ENCODE results near the gene IER3. TPM values are rescaled to one million over a fixed set of nuclear protein-coding genes. Genes with fewer than 3 reads are reported as not detected.
A peak's percentile ranks its signal among the peaks of the same experiment; 100 is the strongest.

IER3 gene
- total RNA-seq, 2 experiments from 2014 or later, result 76.6 to 82.9 TPM

- Mint-ChIP-seq H3K27me3 (ENCODE audit: low read depth) (no peaks in the 10 kb centered on the region), H3K27ac (no peak overlapping the region), H3K4me3 (no peak overlapping the region), H3K36me3 (ENCODE audit: low read depth) (peaks cover under 1% of the 10 kb centered on the region), H3K9me3 (ENCODE audit: insufficient read depth) (no peaks in the 10 kb centered on the region), H3K4me1 (ENCODE audit: low read depth) (peaks cover 69% of the 10 kb centered on the region)
- no peak for DNase-seq
- POLR2A ChIA-PET, result interaction anchor here (0.8 to 2.2 kb wide), 3 partner anchors 13 to 14 kb away, joined by 3 to 9 read pairs (median 5); no protein-coding TSS in a partner anchor
- CTCF ChIA-PET, result interaction anchor here (1.0 to 2.3 kb wide), 2 partner anchors 8 to 10 kb away, joined by 3 to 11 read pairs; no protein-coding TSS in a partner anchor
- ATAC-seq, result no peak
Observed at GRCh38 chr6:30779850-30780641, 35.7 kb upstream of the IER3 start.

GRCh38 chr6:30778001-30778635 is 33.8 kb upstream of the IER3 start:
- H3K9me3 Mint-ChIP-seq (ENCODE audit: insufficient read depth), result no peaks in the 10 kb centered on the region
- H3K27ac Mint-ChIP-seq, result peak overlapping the region; percentile 58
- no peaks in the 10 kb centered on the region for H3K36me3 Mint-ChIP-seq (ENCODE audit: low read depth)
- no peak for DNase-seq
- POLR2A ChIA-PET, result interaction anchor here (1.1 to 1.4 kb wide), 2 partner anchors 9 kb away, joined by 3 to 4 read pairs; no protein-coding TSS in a partner anchor
- peak; percentile 57 for ATAC-seq
- H3K4me3 Mint-ChIP-seq, result no peak overlapping the region
- H3K4me1 Mint-ChIP-seq (ENCODE audit: low read depth), result peaks cover 81% of the 10 kb centered on the region
- no peaks in the 10 kb centered on the region for H3K27me3 Mint-ChIP-seq (ENCODE audit: low read depth)
- CTCF ChIA-PET, result interaction anchor here (0.9 to 2.2 kb wide), 4 partner anchors 9 to 35 kb away, joined by 3 to 5 read pairs (median 3); no protein-coding TSS in a partner anchor

GRCh38 chr6:30777155-30777485 is 32.8 kb upstream of the IER3 start:
- ChIA-PET POLR2A (interaction anchor here (0.7 to 1.4 kb wide), 4 partner anchors 8 to 32 kb away, joined by 3 to 4 read pairs (median 3); partner anchors contain the start of gene IER3), CTCF (interaction anchor here (0.8 to 2.2 kb wide), 8 partner anchors 8 to 53 kb away, joined by 3 to 5 read pairs (median 3); partner anchors contain the start of gene IER3)
- ATAC-seq (no peak), DNase-seq (no peak)
- no peaks in the 10 kb centered on the region for H3K27me3 Mint-ChIP-seq (ENCODE audit: low read depth)
- H3K4me3 Mint-ChIP-seq, result no peak overlapping the region
- peaks cover 84% of the 10 kb centered on the region for H3K4me1 Mint-ChIP-seq (ENCODE audit: low read depth)
- peaks cover 3% of the 10 kb centered on the region for H3K36me3 Mint-ChIP-seq (ENCODE audit: low read depth)
- no peaks in the 10 kb centered on the region for H3K9me3 Mint-ChIP-seq (ENCODE audit: insufficient read depth)
- peak overlapping the region; percentile 64 for H3K27ac Mint-ChIP-seq

- Mint-ChIP-seq H3K4me3 (no peak overlapping the region), H3K27me3 (ENCODE audit: low read depth) (no peaks in the 10 kb centered on the region), H3K4me1 (ENCODE audit: low read depth) (peaks cover 82% of the 10 kb centered on the region), H3K27ac (peak overlapping the region; percentile 64), H3K36me3 (ENCODE audit: low read depth) (peaks cover 3% of the 10 kb centered on the region), H3K9me3 (ENCODE audit: insufficient read depth) (no peaks in the 10 kb centered on the region)
- ChIA-PET CTCF (interaction anchor here (0.8 to 2.2 kb wide), 8 partner anchors 8 to 54 kb away, joined by 3 to 5 read pairs (median 3); partner anchors contain the start of gene IER3), POLR2A (interaction anchor here (0.7 to 1.4 kb wide), 4 partner anchors 7 to 32 kb away, joined by 3 to 4 read pairs (median 3); partner anchors contain the start of gene IER3)
- ATAC-seq (no peak), DNase-seq (no peak)
Observed at GRCh38 chr6:30776390-30777154, 32.2 kb upstream of the IER3 start.

GRCh38 chr6:30775104-30775503 is 30.8 kb upstream of the IER3 start:
- Mint-ChIP-seq H3K4me3 (no peak overlapping the region), H3K27me3 (ENCODE audit: low read depth) (no peaks in the 10 kb centered on the region), H3K36me3 (ENCODE audit: low read depth) (peaks cover 6% of the 10 kb centered on the region), H3K9me3 (ENCODE audit: insufficient read depth) (no peaks in the 10 kb centered on the region), H3K27ac (peak overlapping the region; percentile 54), H3K4me1 (ENCODE audit: low read depth) (peaks cover 83% of the 10 kb centered on the region)
- POLR2A ChIA-PET, result interaction anchor here (0.7 kb wide), 1 partner anchor 33 kb away, joined by 3 read pairs; no protein-coding TSS in a partner anchor
- DNase-seq (no peak), ATAC-seq (no peak)
- CTCF ChIA-PET, result no interaction called here

GRCh38 chr6:30774701-30775100 is 30.4 kb upstream of the IER3 start:
- H3K9me3 Mint-ChIP-seq (ENCODE audit: insufficient read depth), result no peaks in the 10 kb centered on the region
- ChIA-PET CTCF (interaction anchor here (1.3 kb wide), 1 partner anchor 11 kb away, joined by 3 read pairs; no protein-coding TSS in a partner anchor), POLR2A (no interaction called here)
- peaks cover 83% of the 10 kb centered on the region for H3K4me1 Mint-ChIP-seq (ENCODE audit: low read depth)
- no peaks in the 10 kb centered on the region for H3K27me3 Mint-ChIP-seq (ENCODE audit: low read depth)
- H3K4me3 Mint-ChIP-seq, result no peak overlapping the region
- no peak for DNase-seq
- peaks cover 6% of the 10 kb centered on the region for H3K36me3 Mint-ChIP-seq (ENCODE audit: low read depth)
- ATAC-seq, result no peak
- H3K27ac Mint-ChIP-seq, result no peak overlapping the region

GRCh38 chr6:30770592-30770991 is 26.2 kb upstream of the IER3 start:
- H3K27ac Mint-ChIP-seq, result peak overlapping the region; percentile 75
- H3K36me3 Mint-ChIP-seq (ENCODE audit: low read depth), result peaks cover 6% of the 10 kb centered on the region
- no peaks in the 10 kb centered on the region for H3K9me3 Mint-ChIP-seq (ENCODE audit: insufficient read depth)
- H3K4me3 Mint-ChIP-seq, result no peak overlapping the region
- ATAC-seq (no peak), DNase-seq (no peak)
- H3K27me3 Mint-ChIP-seq (ENCODE audit: low read depth), result no peaks in the 10 kb centered on the region
- CTCF ChIA-PET, result interaction anchor here (0.9 to 1.8 kb wide), 3 partner anchors 11 to 29 kb away, joined by 3 to 11 read pairs (median 7); no protein-coding TSS in a partner anchor
- POLR2A ChIA-PET, result interaction anchor here (4.9 to 5.7 kb wide), 2 partner anchors 18 to 27 kb away, joined by 40 to 46 read pairs; partner anchors contain the start of genes FLOT1 and IER3
- H3K4me1 Mint-ChIP-seq (ENCODE audit: low read depth), result peaks cover 85% of the 10 kb centered on the region

GRCh38 chr6:30769853-30770524 is 25.6 kb upstream of the IER3 start:
- DNase-seq (no peak), ATAC-seq (no peak)
- Mint-ChIP-seq H3K27me3 (ENCODE audit: low read depth) (no peaks in the 10 kb centered on the region), H3K27ac (peak overlapping the region; percentile 88), H3K9me3 (ENCODE audit: insufficient read depth) (no peaks in the 10 kb centered on the region), H3K36me3 (ENCODE audit: low read depth) (peaks cover 6% of the 10 kb centered on the region), H3K4me3 (peak overlapping the region; percentile 56), H3K4me1 (ENCODE audit: low read depth) (peaks cover 85% of the 10 kb centered on the region)
- ChIA-PET CTCF (interaction anchor here (0.9 to 2.3 kb wide), 8 partner anchors 12 to 52 kb away, joined by 3 to 11 read pairs (median 6); no protein-coding TSS in a partner anchor), POLR2A (interaction anchor here (0.9 to 5.7 kb wide), 9 partner anchors 9 to 88 kb away, joined by 3 to 46 read pairs (median 4); partner anchors contain the start of genes FLOT1 and IER3)

GRCh38 chr6:30769088-30769852 is 24.9 kb upstream of the IER3 start:
- ChIA-PET CTCF (interaction anchor here (0.7 to 2.3 kb wide), 14 partner anchors 7 to 65 kb away, joined by 3 to 11 read pairs (median 4); partner anchors contain the start of gene IER3), POLR2A (interaction anchor here (0.5 to 5.7 kb wide), 15 partner anchors 8 to 240 kb away, joined by 3 to 46 read pairs (median 4); partner anchors contain the start of genes FLOT1 and IER3)
- peaks cover 9% of the 10 kb centered on the region for H3K36me3 Mint-ChIP-seq (ENCODE audit: low read depth)
- no peaks in the 10 kb centered on the region for H3K9me3 Mint-ChIP-seq (ENCODE audit: insufficient read depth)
- H3K27me3 Mint-ChIP-seq (ENCODE audit: low read depth), result no peaks in the 10 kb centered on the region
- H3K27ac Mint-ChIP-seq, result peak overlapping the region; percentile 88
- peak; percentile 86 for DNase-seq
- H3K4me3 Mint-ChIP-seq, result peak overlapping the region; percentile 56
- H3K4me1 Mint-ChIP-seq (ENCODE audit: low read depth), result peaks cover 88% of the 10 kb centered on the region
- ATAC-seq, result peak; percentile 84

GRCh38 chr6:30768634-30769087 is 24.3 kb upstream of the IER3 start:
- no peaks in the 10 kb centered on the region for H3K9me3 Mint-ChIP-seq (ENCODE audit: insufficient read depth)
- CTCF ChIA-PET, result interaction anchor here (0.7 to 2.5 kb wide), 12 partner anchors 8 to 66 kb away, joined by 3 to 11 read pairs (median 4); partner anchors contain the start of gene IER3
- H3K27me3 Mint-ChIP-seq (ENCODE audit: low read depth), result no peaks in the 10 kb centered on the region
- H3K36me3 Mint-ChIP-seq (ENCODE audit: low read depth), result peaks cover 10% of the 10 kb centered on the region
- H3K4me1 Mint-ChIP-seq (ENCODE audit: low read depth), result peaks cover 88% of the 10 kb centered on the region
- POLR2A ChIA-PET, result interaction anchor here (0.5 to 5.7 kb wide), 12 partner anchors 10 to 239 kb away, joined by 3 to 46 read pairs (median 4); partner anchors contain the start of genes FLOT1 and IER3
- peak; percentile 50 for ATAC-seq
- peak overlapping the region; percentile 56 for H3K4me3 Mint-ChIP-seq
- no peak for DNase-seq
- peak overlapping the region; percentile 88 for H3K27ac Mint-ChIP-seq
